Esophagus muscularis mucosa (tissue), 4 donors: ENCODE data around the gene GIPC2. TPM values are rescaled to one million over a fixed set of nuclear protein-coding genes. Genes with fewer than 3 reads are reported as not detected.

Experiments used
- DNase-seq: peaks from one replicate; pipeline ENCODE4 v3.0.0-alpha.2; 2017; ENCODE audit errors: extremely low spot score
- H3K27ac ChIP-seq, 4 donors: fragments of 200-600 bp; sonication (generic); replicated peaks in 1 of 4; 1 replicate in 3 of 4; 2 replicates in 1 of 4; pipeline ENCODE4 v1.5.1; 2016 to 2019; ENCODE audit warnings: mild to moderate bottlenecking in 1 of 4
- H3K27me3 ChIP-seq, 4 donors: fragments of 200-600 bp; sonication (generic); one replicate each; pipeline versions ENCODE4 v1.5.1 to v1.6.0; 2016 to 2019
- H3K36me3 ChIP-seq, 4 donors: fragments of 200-600 bp; sonication (generic); one replicate each; pipeline ENCODE4 v1.5.1; 2016 to 2019
- H3K4me1 ChIP-seq, 4 donors: fragments of 200-600 bp; sonication (generic); one replicate each; pipeline ENCODE4 v1.5.1; 2016 to 2019
- H3K4me3 ChIP-seq, 4 donors: fragments of 200-600 bp; sonication (generic); 1 replicate in 2 of 4; 2 replicates in 2 of 4; pipeline ENCODE4 v1.5.1; 2016 to 2019; ENCODE audit warnings: mild to moderate bottlenecking in 4 of 4, moderate library complexity in 1 of 4
- H3K9me3 ChIP-seq, 4 donors: fragments of 200-600 bp; sonication (generic); 1 replicate in 3 of 4; 2 replicates in 1 of 4; pipeline ENCODE4 v1.5.1; 2016 to 2019
- EP300 ChIP-seq: sonication (generic); formaldehyde crosslinking; IDR thresholded peaks from one replicate; pipeline ENCODE4 v1.6.1; 2017; ENCODE audit warnings: antibody characterized with exemption
- POLR2A ChIP-seq: fragments of 450-650 bp; IDR thresholded peaks from one replicate; pipeline ENCODE4 v1.6.1; 2017; ENCODE audit warnings: antibody characterized with exemption, moderate library complexity, mild to moderate bottlenecking, low read depth
- POLR2AphosphoS5 ChIP-seq, 2 donors: sonication (generic); formaldehyde crosslinking; IDR thresholded peaks; one replicate each; pipeline ENCODE4 v1.6.1; 2017; ENCODE audit warnings: antibody characterized with exemption in 2 of 2
- WGBS: methylation state at CpG from one replicate; pipeline ENCODE4 v1.1.5; 2018; 5-methylcytosine and 5-hydroxymethylcytosine counted together
- intact Hi-C: fragments of 100-400 bp; cut with DNase I; formaldehyde crosslinking; loops from one replicate; pipeline ENCODE4 v1.15.1; 2023
- total RNA-seq, 4 donors: library from RNA; depleted of rRNA; stranded (reverse); fragments of >200 nt; gene quantifications; one replicate each; pipeline versions ENCODE4 v1.1.0 to v1.2.1, GENCODE V29; 2016
- TF ChIP-seq, protein P1 (sequence below), 3 experiments: fragments of 200-600 bp in 2 of 3; fragments of 450-650 bp in 1 of 3; sonication (generic) in 2 of 3; IDR thresholded peaks; one replicate each; pipeline ENCODE4 v1.5.1; 2017 to 2019; ENCODE audit warnings: antibody characterized with exemption in 3 of 3, mild to moderate bottlenecking in 2 of 3, moderate library complexity in 1 of 3

The GIPC2 gene
- total RNA-seq, 4 donors from 2014 or later, result 4.5 to 8.7 (median 6.8) TPM

DNA sequence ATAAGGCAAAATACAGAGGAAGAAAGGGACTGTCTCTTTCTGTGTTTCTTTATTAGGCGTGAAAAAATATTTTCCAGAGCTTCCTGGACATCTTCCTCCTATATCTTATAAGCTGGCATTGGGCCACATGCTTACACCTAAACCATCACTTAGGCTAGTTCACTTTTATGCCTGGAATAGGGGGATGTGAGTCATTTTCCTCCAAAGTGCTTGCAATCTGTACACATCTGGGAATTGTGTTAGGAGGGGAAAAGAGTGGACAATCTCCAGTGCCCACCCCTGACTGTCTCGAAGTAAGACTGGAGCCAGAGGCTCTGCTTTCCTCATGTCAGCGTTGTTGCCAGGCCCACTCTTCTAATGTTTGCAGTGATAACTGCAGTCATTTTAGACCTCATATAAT lies 29.9 kb downstream of the GIPC2 start:
- Histone ChIP-seq H3K4me1 (peaks cover 24 to 40% (median 29%) of the 10 kb centered on the region in 4 donors), H3K9me3 (no peaks in the 10 kb centered on the region), H3K36me3 (no peaks in the 10 kb centered on the region), H3K27ac (peak overlapping the region in 2 of 4 donors; percentile 8 to 30), H3K4me3 (no peak overlapping the region), H3K27me3 (no peaks in the 10 kb centered on the region)
- 80% methylated on average over 3 of the region's 3 CpGs for WGBS
- peak in 1 of 2 donors; percentile 29 for TF ChIP-seq POLR2AphosphoS5 (IDR thresholded peaks at IDR 0.05)
- TF ChIP-seq, protein P1, sequence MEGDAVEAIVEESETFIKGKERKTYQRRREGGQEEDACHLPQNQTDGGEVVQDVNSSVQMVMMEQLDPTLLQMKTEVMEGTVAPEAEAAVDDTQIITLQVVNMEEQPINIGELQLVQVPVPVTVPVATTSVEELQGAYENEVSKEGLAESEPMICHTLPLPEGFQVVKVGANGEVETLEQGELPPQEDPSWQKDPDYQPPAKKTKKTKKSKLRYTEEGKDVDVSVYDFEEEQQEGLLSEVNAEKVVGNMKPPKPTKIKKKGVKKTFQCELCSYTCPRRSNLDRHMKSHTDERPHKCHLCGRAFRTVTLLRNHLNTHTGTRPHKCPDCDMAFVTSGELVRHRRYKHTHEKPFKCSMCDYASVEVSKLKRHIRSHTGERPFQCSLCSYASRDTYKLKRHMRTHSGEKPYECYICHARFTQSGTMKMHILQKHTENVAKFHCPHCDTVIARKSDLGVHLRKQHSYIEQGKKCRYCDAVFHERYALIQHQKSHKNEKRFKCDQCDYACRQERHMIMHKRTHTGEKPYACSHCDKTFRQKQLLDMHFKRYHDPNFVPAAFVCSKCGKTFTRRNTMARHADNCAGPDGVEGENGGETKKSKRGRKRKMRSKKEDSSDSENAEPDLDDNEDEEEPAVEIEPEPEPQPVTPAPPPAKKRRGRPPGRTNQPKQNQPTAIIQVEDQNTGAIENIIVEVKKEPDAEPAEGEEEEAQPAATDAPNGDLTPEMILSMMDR (IDR thresholded peaks at IDR 0.05), result no peak
- TF ChIP-seq POLR2A, result no peak
- no peak for DNase-seq
- intact Hi-C loops, result no loop called here

- WGBS, result 52% methylated on average over 3 of the region's 3 CpGs
- Histone ChIP-seq H3K27ac (peak overlapping the region in 1 of 4 donors; percentile 16), H3K9me3 (no peaks in the 10 kb centered on the region), H3K4me3 (no peak overlapping the region), H3K27me3 (no peaks in the 10 kb centered on the region), H3K4me1 (peaks cover 20 to 35% (median 26%) of the 10 kb centered on the region in 4 donors), H3K36me3 (no peaks in the 10 kb centered on the region)
- TF ChIP-seq, protein P1 (IDR thresholded peaks at IDR 0.05), result no peak
- TF ChIP-seq POLR2A (no peak), POLR2AphosphoS5 (IDR thresholded peaks at IDR 0.05) (no peak), EP300 (no peak)
- no peak for DNase-seq
- intact Hi-C loops, result no loop called here
Observed at GRCh38 chr1:78078358-78078757, 32.6 kb downstream of the GIPC2 start.

- H3K27ac ChIP-seq, result peak overlapping the region in 2 of 4 donors; percentile 15 to 26
- WGBS, result 82% methylated on average over 2 of the region's 2 CpGs
Observed at GRCh38 chr1:78079580-78079979, 33.8 kb downstream of the GIPC2 start.

DNA sequence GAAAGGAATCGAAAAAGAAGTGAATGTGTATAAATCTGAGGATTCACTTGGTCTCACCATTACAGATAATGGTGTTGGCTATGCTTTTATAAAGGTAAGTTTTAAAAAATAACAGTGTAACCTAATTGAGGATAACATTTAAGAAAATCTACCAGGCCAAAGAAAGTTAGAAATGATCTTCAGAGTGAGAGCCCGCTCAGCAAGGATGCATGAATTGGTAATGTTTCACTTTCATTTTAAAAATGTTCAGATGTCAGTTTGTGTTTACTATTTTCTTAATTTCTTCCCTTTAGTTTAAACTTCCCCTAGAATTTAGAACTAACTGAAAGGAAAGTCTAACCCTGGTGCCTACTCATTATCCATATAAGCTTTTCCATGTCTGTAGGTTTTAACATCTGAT lies 35.0 kb downstream of the GIPC2 start:
- H3K4me1 ChIP-seq, result peaks cover 20 to 35% (median 26%) of the 10 kb centered on the region in 4 donors
- no peak for DNase-seq
- no peaks in the 10 kb centered on the region for H3K27me3 ChIP-seq
- H3K9me3 ChIP-seq, result no peaks in the 10 kb centered on the region
- WGBS, result 88% methylated on average over 2 of the region's 2 CpGs
- intact Hi-C loops, result no loop called here
- TF ChIP-seq, protein P1 (IDR thresholded peaks at IDR 0.05), result no peak
- TF ChIP-seq POLR2A (no peak), POLR2AphosphoS5 (IDR thresholded peaks at IDR 0.05) (no peak), EP300 (no peak)
- H3K36me3 ChIP-seq, result no peaks in the 10 kb centered on the region
- H3K27ac ChIP-seq, result peak overlapping the region in 2 of 4 donors; percentile 26 to 30
- peak overlapping the region in 1 of 4 donors; percentile 5 for H3K4me3 ChIP-seq

More at GRCh38 chr1:78079580-78079979, 33.8 kb downstream of the GIPC2 start:
- Histone ChIP-seq H3K4me1 (peaks cover 20 to 35% (median 26%) of the 10 kb centered on the region in 4 donors), H3K36me3 (no peaks in the 10 kb centered on the region), H3K4me3 (no peak overlapping the region), H3K9me3 (no peaks in the 10 kb centered on the region), H3K27me3 (no peaks in the 10 kb centered on the region)
- TF ChIP-seq, protein P1 (IDR thresholded peaks at IDR 0.05), result no peak
- no peak for TF ChIP-seq EP300
- no peak for DNase-seq
- intact Hi-C loops, result no loop called here
